SH-SY5Y (cell line): ENCODE measurements around the gene P3H2.

Experiments used
- GATA2 ChIP-seq: IDR thresholded peaks from 2 replicates; pipeline ENCODE4 v1.6.1; 2011; ENCODE audit warnings: mild to moderate bottlenecking, low read depth, low read length
- GATA3 ChIP-seq: IDR thresholded peaks from 2 replicates; pipeline ENCODE4 v1.6.1; 2011; ENCODE audit warnings: low read depth, mild to moderate bottlenecking, low read length, moderate library complexity

- TF ChIP-seq GATA2 (no peak), GATA3 (no peak)
These were observed 84.1 kb downstream of the P3H2 start for GRCh38 chr3:190036631-190037030.
